Measurements from ENCODE around the gene IL33.
"Not testable (repeated sequence)": the region's sequence is repeated elsewhere in the genome, so short reads cannot be mapped to it uniquely, and the experiment has no call there.

Gene IL33

GRCh38 chr9:6215562-6215961 is at the start of gene IL33:
IL33 (plus strand) TSS chr9:6215807; CDS start chr9:6241695, 25,888 bp downstream.
- no peak for DNase-seq (ENCODE audit: low spot score)

GRCh38 chr9:6171667-6172066 is 43.9 kb upstream of the IL33 start:
- DNase-seq (ENCODE audit: low spot score) = no peak

GRCh38 chr9:6173914-6174313 is 41.7 kb upstream of the IL33 start:
- DNase-seq (ENCODE audit: low spot score) = no peak

GRCh38 chr9:6182549-6183226 is 32.9 kb upstream of the IL33 start:
- not testable (repeated sequence) for DNase-seq (ENCODE audit: low spot score)

GRCh38 chr9:6183227-6183551 is 32.4 kb upstream of the IL33 start:
- no peak for DNase-seq (ENCODE audit: low spot score)

GRCh38 chr9:6183627-6184026 is 32.0 kb upstream of the IL33 start:
- DNase-seq (ENCODE audit: low spot score) = no peak

GRCh38 chr9:6184749-6185645 is 30.6 kb upstream of the IL33 start:
- DNase-seq (ENCODE audit: low spot score) = no peak

- DNase-seq (ENCODE audit: low spot score) = no peak
Measured at GRCh38 chr9:6186691-6187090, 28.9 kb upstream of the IL33 start.

- DNase-seq (ENCODE audit: low spot score) = no peak
Measured at GRCh38 chr9:6187272-6187671, 28.3 kb upstream of the IL33 start.

GRCh38 chr9:6188466-6188865 is 27.1 kb upstream of the IL33 start:
- no peak for DNase-seq (ENCODE audit: low spot score)

- no peak for DNase-seq (ENCODE audit: low spot score)
Measured at GRCh38 chr9:6188906-6189305, 26.7 kb upstream of the IL33 start.

GRCh38 chr9:6194934-6195333 is 20.7 kb upstream of the IL33 start:
- no peak for DNase-seq (ENCODE audit: low spot score)

- no peak for DNase-seq (ENCODE audit: low spot score)
Measured at GRCh38 chr9:6195714-6196360, 19.8 kb upstream of the IL33 start.

- DNase-seq (ENCODE audit: low spot score) = no peak
Measured at GRCh38 chr9:6197330-6197729, 18.3 kb upstream of the IL33 start.

GRCh38 chr9:6198251-6198650 is 17.4 kb upstream of the IL33 start:
- DNase-seq (ENCODE audit: low spot score) = no peak

- DNase-seq (ENCODE audit: low spot score) = no peak
Measured at GRCh38 chr9:6199596-6199995, 16.0 kb upstream of the IL33 start.

- DNase-seq (ENCODE audit: low spot score) = no peak
Measured at GRCh38 chr9:6200761-6201160, 14.8 kb upstream of the IL33 start.

- DNase-seq (ENCODE audit: low spot score) = no peak
Measured at GRCh38 chr9:6209966-6210365, 5.6 kb upstream of the IL33 start.

- DNase-seq (ENCODE audit: low spot score) = no peak
Measured at GRCh38 chr9:6212722-6213375, 2.8 kb upstream of the IL33 start.

- no peak for DNase-seq (ENCODE audit: low spot score)
Measured at GRCh38 chr9:6214434-6214833, 1.2 kb upstream of the IL33 start.

GRCh38 chr9:6214903-6215302 is 704 bp upstream of the IL33 start:
- DNase-seq (ENCODE audit: low spot score) = no peak

- no peak for DNase-seq (ENCODE audit: low spot score)
Measured at GRCh38 chr9:6216002-6216401, 395 bp downstream of the IL33 start.

GRCh38 chr9:6216951-6217350 is 1.3 kb downstream of the IL33 start:
- no peak for DNase-seq (ENCODE audit: low spot score)
